Astrocyte of the spinal cord (primary cell): ENCODE data around the gene KLHL25.

Source experiments
- DNase-seq: peaks from one replicate; pipeline ENCODE4 v3.0.0; 2011; ENCODE audit warnings: low read depth, low spot score
- H3K4me3 ChIP-seq: 2 replicates; pipeline ENCODE4 v1.5.1; 2011; ENCODE audit warnings: low read depth, mild to moderate bottlenecking, low read length, moderate library complexity
- in situ Hi-C: cut with HindIII; loops from 2 replicates; pipeline ENCODE4 v1.10.0; 2017; ENCODE audit warnings: low sequenced_read_pairs
- TF ChIP-seq, protein P1 (sequence below): IDR thresholded peaks from 2 replicates; pipeline ENCODE4 v1.5.1; 2012; ENCODE audit warnings: low read depth, mild to moderate bottlenecking, low read length, inconsistent platforms

Gene KLHL25

DNA sequence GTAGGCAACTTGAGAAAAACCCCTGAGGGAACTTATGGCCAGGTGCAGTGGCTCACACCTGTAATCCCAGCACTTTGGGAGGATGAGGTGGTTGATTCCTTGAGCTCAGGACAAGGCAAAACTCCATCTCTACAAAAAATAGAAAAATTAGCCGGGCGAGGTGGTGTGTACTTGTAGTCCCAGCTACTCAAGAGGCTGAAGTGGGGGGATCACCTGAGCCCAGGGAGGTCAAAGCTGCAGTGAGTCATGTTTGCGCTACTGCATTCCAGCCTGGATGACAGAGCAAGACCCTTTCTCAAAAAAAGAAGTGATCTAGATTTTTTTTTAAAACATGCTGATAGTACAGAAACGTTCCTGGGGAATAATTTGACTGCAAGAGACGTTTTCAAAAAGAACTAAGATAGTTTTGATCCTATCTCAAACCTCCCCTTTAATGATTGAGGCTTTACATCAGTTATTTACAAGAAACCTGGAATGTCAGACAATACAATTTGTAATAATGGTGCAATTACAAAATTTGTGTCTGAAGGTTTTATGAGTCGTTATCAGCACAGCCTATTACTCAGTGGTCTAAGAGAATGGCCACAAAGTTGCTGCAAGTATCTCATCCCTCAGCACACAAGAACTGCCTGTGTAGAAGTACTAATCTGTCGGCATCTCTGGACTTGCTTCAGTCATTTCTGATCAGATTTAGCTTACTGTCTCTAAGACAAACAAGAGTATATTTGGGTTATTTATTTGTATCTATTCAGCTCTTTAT is 32.2 kb upstream of the KLHL25 start:
- DNase-seq = no peak
- in situ Hi-C loops = no loop called here
- H3K4me3 ChIP-seq = no peak overlapping the region
- TF ChIP-seq, protein P1, sequence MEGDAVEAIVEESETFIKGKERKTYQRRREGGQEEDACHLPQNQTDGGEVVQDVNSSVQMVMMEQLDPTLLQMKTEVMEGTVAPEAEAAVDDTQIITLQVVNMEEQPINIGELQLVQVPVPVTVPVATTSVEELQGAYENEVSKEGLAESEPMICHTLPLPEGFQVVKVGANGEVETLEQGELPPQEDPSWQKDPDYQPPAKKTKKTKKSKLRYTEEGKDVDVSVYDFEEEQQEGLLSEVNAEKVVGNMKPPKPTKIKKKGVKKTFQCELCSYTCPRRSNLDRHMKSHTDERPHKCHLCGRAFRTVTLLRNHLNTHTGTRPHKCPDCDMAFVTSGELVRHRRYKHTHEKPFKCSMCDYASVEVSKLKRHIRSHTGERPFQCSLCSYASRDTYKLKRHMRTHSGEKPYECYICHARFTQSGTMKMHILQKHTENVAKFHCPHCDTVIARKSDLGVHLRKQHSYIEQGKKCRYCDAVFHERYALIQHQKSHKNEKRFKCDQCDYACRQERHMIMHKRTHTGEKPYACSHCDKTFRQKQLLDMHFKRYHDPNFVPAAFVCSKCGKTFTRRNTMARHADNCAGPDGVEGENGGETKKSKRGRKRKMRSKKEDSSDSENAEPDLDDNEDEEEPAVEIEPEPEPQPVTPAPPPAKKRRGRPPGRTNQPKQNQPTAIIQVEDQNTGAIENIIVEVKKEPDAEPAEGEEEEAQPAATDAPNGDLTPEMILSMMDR = no peak

DNA sequence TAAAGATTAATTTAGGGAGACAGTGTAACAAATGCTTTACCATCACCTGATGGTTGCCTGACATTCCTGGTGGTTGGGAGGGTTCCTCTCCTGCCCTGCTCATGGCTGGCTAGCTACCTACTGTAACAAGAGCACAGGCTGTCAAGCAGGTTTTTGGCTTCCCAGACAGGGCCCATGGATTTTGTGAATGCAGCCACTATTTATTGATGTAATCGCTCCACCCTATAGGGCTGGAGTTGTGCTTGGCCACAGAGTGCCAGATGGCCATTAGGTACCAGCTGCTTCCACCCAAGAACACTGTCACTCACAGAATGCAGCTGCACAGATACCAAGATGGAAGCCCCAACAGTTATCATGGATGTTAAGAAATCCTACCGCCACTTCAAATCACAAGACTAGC is 31.0 kb upstream of the KLHL25 start:
- TF ChIP-seq, protein P1 = no peak
- in situ Hi-C loops = no loop called here
- no peak overlapping the region for H3K4me3 ChIP-seq

DNA sequence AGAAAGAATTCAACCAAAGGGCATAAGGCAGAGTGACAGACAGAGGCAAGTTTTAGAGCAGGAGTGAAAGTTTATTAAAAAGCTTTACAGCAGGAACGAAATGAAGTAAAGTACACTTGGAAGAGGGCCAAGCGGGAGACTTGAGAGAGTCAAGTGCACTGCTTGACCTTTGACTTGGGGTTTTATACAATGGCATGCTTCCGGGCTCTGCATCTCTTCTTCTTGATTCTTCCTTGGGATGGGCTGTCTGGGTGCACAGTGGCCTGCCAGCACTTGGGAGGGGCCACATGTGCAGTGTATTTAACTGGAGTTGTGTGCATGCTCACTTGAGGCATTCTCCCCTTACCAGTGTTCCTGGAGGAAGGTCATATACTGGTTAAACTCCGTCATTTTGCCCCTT is 30.4 kb upstream of the KLHL25 start:
- in situ Hi-C loops = no loop called here
- DNase-seq = no peak
- TF ChIP-seq, protein P1 = no peak
- H3K4me3 ChIP-seq = no peak overlapping the region

More for the DNA sequence above, 31.0 kb upstream of the KLHL25 start:
- no peak for DNase-seq

DNA sequence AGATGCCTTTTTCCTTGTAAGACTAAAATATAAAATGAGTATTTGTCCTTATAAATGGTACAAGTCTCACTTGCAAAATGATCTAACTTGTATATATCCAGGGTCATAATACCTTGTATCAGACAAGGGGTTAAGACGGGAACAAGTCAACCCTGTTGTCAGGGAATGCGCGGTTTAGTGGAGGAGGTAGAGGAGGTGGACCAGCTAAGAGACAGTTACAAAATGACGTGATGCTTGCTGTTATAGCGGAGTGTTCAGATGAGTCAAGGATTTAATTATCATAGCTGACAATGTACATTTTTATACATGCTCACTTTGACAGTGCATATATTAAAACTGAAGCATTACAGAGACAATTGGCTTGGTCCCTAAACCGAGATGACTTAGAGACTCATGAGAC is 26.8 kb upstream of the KLHL25 start:
- TF ChIP-seq, protein P1 = no peak
- DNase-seq = no peak
- H3K4me3 ChIP-seq = no peak overlapping the region
- in situ Hi-C loops = no loop called here

DNA sequence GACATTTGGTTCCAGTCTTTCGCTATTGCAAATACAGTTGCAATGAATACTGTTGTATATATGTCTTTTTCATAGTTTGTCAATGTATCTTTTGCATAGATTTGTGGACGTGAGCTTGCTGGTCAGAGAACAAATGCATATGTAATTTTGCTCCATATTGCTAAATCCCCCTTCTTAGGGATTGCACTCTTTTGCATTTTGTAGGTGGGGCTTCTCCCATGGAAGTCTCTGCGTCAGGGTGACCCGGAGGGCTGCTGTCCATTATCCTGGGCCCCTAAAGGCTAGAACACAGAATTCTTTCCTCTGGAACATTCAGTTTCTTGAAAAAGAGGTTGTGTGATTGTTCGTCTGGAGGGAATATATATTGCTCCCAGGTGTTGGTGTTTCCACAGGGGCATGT is 25.2 kb upstream of the KLHL25 start:
- in situ Hi-C loops = no loop called here
- H3K4me3 ChIP-seq = no peak overlapping the region
- DNase-seq = no peak
- TF ChIP-seq, protein P1 = no peak

DNA sequence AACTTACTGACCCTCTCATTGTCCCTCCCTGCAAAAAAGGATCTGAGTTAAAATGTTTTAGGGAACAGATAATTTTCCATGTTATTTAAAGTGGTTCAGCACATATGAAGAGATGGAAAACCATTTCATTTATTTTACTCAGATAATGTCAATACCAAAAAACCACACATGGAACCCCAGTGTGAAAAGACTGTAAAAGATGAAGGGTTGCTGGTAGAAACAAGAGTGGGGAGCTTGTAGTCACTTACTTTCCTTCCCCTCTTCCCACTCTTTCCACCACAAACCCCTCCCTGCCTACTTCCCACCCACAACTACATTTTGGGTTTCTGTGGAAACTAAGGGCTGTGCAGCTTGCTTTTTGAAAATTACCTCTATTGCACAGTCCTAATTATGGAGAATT is 18.5 kb upstream of the KLHL25 start:
- no peak for DNase-seq
- in situ Hi-C loops = no loop called here
- H3K4me3 ChIP-seq = no peak overlapping the region
- TF ChIP-seq, protein P1 = no peak
